OCI-LY3 (cell line): ENCODE data around the gene EDAR.

Experiments used
- H2AFZ ChIP-seq: fragments of 200-600, 300-600 bp; shearing (Covaris generic); 2 replicates; pipeline ENCODE4 v1.6.0; 2014; ENCODE audit warnings: antibody characterized with exemption, low read depth, low read length
- H3K27ac ChIP-seq: fragments of 200-600, 300-600 bp; sonication (generic); 2 replicates; pipeline ENCODE4 v1.5.1; 2014; ENCODE audit warnings: mild to moderate bottlenecking, low read length, moderate library complexity, mixed read lengths
- H3K27me3 ChIP-seq: fragments of 200-600, 300-600 bp; sonication (generic); 2 replicates; pipeline ENCODE4 v1.6.1; 2014; ENCODE audit warnings: low read depth, low read length, mixed read lengths
- H3K36me3 ChIP-seq: fragments of 200-600, 300-600 bp; sonication (generic); replicated peaks from 2 replicates; pipeline ENCODE3; 2014; ENCODE audit warnings: low read depth, low read length, mixed read lengths
- H3K4me1 ChIP-seq: fragments of 300-600, 200-600 bp; sonication (generic); 2 replicates; pipeline ENCODE4 v1.6.1; 2014; ENCODE audit warnings: low read length, mixed read lengths
- H3K4me2 ChIP-seq: fragments of 200-600, 300-600 bp; sonication (generic); 2 replicates; pipeline ENCODE4 v1.6.1; 2014; ENCODE audit warnings: low read length, mixed read lengths
- H3K4me3 ChIP-seq: fragments of 300-600, 200-600 bp; sonication (generic); 2 replicates; pipeline ENCODE4 v1.5.1; 2014; ENCODE audit warnings: antibody characterized with exemption, mild to moderate bottlenecking, low read length, moderate library complexity
- H3K79me2 ChIP-seq: fragments of 300-600, 200-600 bp; shearing (Covaris generic); 2 replicates; pipeline ENCODE4 v1.6.1; 2014; ENCODE audit warnings: mild to moderate bottlenecking, low read length, mixed read lengths
- H3K9ac ChIP-seq: fragments of 300-600, 200-600 bp; shearing (Covaris generic); 2 replicates; pipeline ENCODE4 v1.6.0; 2014; ENCODE audit warnings: mild to moderate bottlenecking, low read length, moderate library complexity
- H3K9me3 ChIP-seq: fragments of 200-600, 300-600 bp; shearing (Covaris generic); 2 replicates; pipeline ENCODE4 v1.6.1; 2014; ENCODE audit warnings: low read length, mixed read lengths; ENCODE audit not compliant: insufficient read depth
- H4K20me1 ChIP-seq: fragments of 200-600, 300-600 bp; sonication (generic); 2 replicates; pipeline ENCODE4 v1.6.1; 2016; ENCODE audit warnings: low read length, mixed read lengths; ENCODE audit not compliant: insufficient read depth
- EZH2phosphoT487 ChIP-seq: fragments of 200-600 bp; shearing (Covaris generic); IDR thresholded peaks from 2 replicates; pipeline ENCODE4 v1.6.1; 2018; ENCODE audit warnings: antibody characterized with exemption, mixed run types, low read depth
- TF ChIP-seq, protein P1 (sequence below): fragments of 200-600, 300-600 bp; sonication (generic); IDR thresholded peaks from 2 replicates; pipeline ENCODE4 v1.5.1; 2014; ENCODE audit warnings: antibody characterized with exemption, low read length, low read depth

EDAR gene

DNA sequence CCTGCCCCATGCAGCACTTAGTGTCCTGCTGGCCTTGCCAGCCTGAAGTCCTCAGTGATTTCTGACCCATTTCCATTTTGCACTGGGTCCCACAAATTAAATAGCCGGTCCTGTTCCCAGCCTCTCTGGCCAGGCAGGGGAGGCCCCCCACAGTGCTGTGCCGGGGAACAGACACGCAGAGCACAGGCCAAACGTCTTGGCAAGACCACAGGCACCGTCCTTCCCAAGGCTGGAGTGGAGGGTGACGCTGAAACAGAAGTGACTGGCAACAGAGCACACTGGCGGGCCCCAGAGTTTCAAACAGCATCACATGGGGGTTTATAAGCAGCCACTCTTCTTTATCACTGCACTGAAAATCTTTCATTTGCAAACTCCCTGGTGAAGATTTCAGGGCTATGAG, 52.2 kb downstream of the EDAR start:
- H3K4me2 ChIP-seq: no peak overlapping the region
- H3K9me3 ChIP-seq: no peaks in the 10 kb centered on the region
- no peak for TF ChIP-seq EZH2phosphoT487
- TF ChIP-seq, protein P1, sequence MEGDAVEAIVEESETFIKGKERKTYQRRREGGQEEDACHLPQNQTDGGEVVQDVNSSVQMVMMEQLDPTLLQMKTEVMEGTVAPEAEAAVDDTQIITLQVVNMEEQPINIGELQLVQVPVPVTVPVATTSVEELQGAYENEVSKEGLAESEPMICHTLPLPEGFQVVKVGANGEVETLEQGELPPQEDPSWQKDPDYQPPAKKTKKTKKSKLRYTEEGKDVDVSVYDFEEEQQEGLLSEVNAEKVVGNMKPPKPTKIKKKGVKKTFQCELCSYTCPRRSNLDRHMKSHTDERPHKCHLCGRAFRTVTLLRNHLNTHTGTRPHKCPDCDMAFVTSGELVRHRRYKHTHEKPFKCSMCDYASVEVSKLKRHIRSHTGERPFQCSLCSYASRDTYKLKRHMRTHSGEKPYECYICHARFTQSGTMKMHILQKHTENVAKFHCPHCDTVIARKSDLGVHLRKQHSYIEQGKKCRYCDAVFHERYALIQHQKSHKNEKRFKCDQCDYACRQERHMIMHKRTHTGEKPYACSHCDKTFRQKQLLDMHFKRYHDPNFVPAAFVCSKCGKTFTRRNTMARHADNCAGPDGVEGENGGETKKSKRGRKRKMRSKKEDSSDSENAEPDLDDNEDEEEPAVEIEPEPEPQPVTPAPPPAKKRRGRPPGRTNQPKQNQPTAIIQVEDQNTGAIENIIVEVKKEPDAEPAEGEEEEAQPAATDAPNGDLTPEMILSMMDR: no peak
- H3K9ac ChIP-seq: no peak overlapping the region
- H3K4me3 ChIP-seq: no peak overlapping the region
- H3K27ac ChIP-seq: no peak overlapping the region
- no peak overlapping the region for H2AFZ ChIP-seq
- no peaks in the 10 kb centered on the region for H3K4me1 ChIP-seq
- no peaks in the 10 kb centered on the region for H3K36me3 ChIP-seq
- H3K79me2 ChIP-seq: no peaks in the 10 kb centered on the region
- no peaks in the 10 kb centered on the region for H3K27me3 ChIP-seq
- no peaks in the 10 kb centered on the region for H4K20me1 ChIP-seq

DNA sequence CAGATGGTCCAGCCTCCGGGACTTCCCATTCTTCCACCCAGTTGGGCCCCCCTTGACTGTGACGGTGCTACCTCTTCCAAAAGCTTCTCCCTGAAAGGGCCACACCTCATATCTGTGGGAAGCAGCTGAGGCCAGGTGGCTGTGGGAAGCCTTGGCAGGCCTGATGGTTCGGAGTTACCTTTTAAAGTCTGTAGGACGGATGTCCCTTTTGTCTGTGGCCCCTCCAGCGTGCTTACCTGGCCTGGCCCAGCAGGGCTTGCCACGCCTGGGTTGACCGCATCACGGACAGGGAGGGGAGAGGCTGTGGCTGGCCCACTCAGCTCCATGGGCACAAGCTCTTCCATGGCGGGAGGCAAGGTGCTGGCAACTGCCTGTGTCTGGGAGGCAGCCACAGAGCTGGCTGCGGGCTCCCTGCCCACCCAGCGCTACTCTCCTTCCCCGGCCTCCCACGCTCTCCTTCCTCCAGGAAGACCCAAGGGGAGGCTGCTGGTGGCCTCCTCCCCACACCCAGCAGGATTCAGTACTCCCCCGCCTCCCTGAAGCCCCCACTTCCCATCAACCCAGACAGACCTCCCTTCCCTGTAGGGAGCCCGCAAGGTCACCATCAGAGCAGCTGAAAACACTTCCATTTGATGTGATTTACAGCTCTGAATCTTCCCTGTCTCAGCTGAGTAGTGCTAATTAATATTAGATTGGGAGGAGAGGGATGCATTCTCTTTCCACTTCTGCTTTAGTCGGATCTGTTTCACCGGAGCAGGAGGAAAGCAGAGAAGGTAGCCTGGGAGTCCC, 52.8 kb downstream of the EDAR start:
- H3K36me3 ChIP-seq: no peaks in the 10 kb centered on the region

DNA sequence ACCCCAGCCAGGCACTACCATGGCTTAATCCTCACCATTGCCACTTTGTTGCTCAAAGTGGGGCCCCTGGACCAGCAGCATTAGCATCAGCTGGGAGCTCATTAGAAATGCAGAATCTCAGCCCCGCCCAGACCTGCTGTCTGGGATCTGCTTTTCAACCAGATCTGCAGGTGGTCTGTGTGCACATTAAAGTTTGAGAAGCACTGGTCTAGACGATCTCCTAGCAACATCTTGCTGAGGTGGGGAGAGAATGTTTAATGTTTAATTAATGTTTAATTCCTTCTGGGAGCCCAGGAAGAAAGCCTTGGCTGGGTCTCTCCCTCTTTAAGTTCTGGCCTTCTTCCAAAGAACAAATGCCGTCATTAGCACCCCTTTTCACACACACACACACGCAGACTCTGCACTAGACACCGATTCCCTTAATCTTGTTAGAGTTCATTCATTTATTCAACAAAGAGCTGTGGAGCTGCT, 53.7 kb downstream of the EDAR start:
- no peak overlapping the region for H3K9ac ChIP-seq
- no peaks in the 10 kb centered on the region for H3K36me3 ChIP-seq
- H4K20me1 ChIP-seq: no peaks in the 10 kb centered on the region
- no peak for TF ChIP-seq EZH2phosphoT487
- TF ChIP-seq, protein P1: no peak
- no peak overlapping the region for H2AFZ ChIP-seq
- no peak overlapping the region for H3K4me2 ChIP-seq
- H3K27me3 ChIP-seq: no peaks in the 10 kb centered on the region
- no peak overlapping the region for H3K27ac ChIP-seq
- no peaks in the 10 kb centered on the region for H3K4me1 ChIP-seq
- no peaks in the 10 kb centered on the region for H3K9me3 ChIP-seq
- no peak overlapping the region for H3K4me3 ChIP-seq
- no peaks in the 10 kb centered on the region for H3K79me2 ChIP-seq

More for the DNA sequence above, 52.8 kb downstream of the EDAR start:
- Histone ChIP-seq H3K4me2 (no peak overlapping the region), H3K4me1 (no peaks in the 10 kb centered on the region), H4K20me1 (no peaks in the 10 kb centered on the region), H3K79me2 (no peaks in the 10 kb centered on the region), H3K27ac (no peak overlapping the region), H3K9me3 (no peaks in the 10 kb centered on the region), H3K27me3 (no peaks in the 10 kb centered on the region), H3K9ac (no peak overlapping the region), H3K4me3 (no peak overlapping the region), H2AFZ (no peak overlapping the region)
- no peak for TF ChIP-seq EZH2phosphoT487
- TF ChIP-seq, protein P1: no peak

DNA sequence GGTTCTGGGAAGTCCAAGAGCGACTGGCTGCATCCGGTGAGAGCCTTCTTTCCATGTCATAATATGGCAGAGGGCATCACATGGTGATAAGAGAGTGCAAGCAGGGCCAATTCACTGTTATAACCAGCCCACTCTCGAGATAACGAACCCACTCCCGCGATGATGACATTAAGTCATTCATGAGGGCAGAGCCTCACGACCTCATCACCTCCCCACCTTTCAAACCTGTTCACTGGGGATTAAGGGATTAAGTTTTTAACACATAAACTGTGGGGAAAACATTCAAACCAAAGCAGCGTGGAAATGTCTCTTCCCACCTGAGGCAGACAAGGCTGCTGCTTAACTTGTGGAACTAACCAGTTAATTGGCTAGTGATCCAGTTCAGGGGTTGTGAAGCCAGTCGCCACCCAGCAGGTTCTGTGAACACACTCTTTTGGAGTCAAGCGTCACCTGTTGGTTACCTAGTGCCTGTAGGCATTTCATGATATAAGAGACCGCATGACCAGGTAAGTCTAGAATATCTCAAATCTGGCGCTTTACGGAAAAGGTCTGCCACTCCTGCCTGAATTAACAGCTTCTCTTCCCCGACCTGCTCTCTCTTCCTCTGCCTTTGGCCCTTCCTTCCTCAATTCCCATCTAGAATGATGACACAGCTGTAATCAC, 54.3 kb downstream of the EDAR start:
- H3K27me3 ChIP-seq: no peaks in the 10 kb centered on the region
- no peak overlapping the region for H2AFZ ChIP-seq
- no peaks in the 10 kb centered on the region for H3K9me3 ChIP-seq
- no peak overlapping the region for H3K27ac ChIP-seq
- no peak overlapping the region for H3K4me2 ChIP-seq
- H3K36me3 ChIP-seq: no peaks in the 10 kb centered on the region
- no peak overlapping the region for H3K4me3 ChIP-seq
- H3K79me2 ChIP-seq: no peaks in the 10 kb centered on the region
- H4K20me1 ChIP-seq: no peaks in the 10 kb centered on the region
- H3K9ac ChIP-seq: no peak overlapping the region
- no peaks in the 10 kb centered on the region for H3K4me1 ChIP-seq
- TF ChIP-seq, protein P1: no peak
- TF ChIP-seq EZH2phosphoT487: no peak
